Prostate gland (tissue), 2 donors: ENCODE data around the gene MRPL33. TPM values are rescaled to one million over a fixed set of nuclear protein-coding genes. Genes with fewer than 3 reads are reported as not detected.

Experiments used
- DNase-seq: peaks from one replicate; pipeline ENCODE4 v3.0.0-alpha.2; 2019; ENCODE audit warnings: low spot score
- H3K27ac ChIP-seq, 2 donors: fragments of 200-600 bp; sonication (generic); 2 replicates each; pipeline ENCODE4 v1.5.1; 2017 to 2019
- H3K27me3 ChIP-seq: fragments of 200-600 bp; sonication (generic); replicated peaks from 2 replicates; pipeline ENCODE4 v1.5.1; 2019; ENCODE audit not compliant: insufficient read depth
- H3K36me3 ChIP-seq, 2 donors: fragments of 200-600 bp; sonication (generic); 1 replicate in 1 of 2; 2 replicates in 1 of 2; pipeline versions ENCODE4 v1.5.1 to v1.8.1; 2017 to 2019
- H3K4me1 ChIP-seq: fragments of 200-600 bp; sonication (generic); replicated peaks from 2 replicates; pipeline ENCODE4 v1.5.1; 2019
- H3K4me3 ChIP-seq, 2 donors: fragments of 200-600 bp; sonication (generic); 2 replicates each; pipeline ENCODE4 v1.5.1; 2017 to 2019
- H3K9me3 ChIP-seq: fragments of 200-600 bp; sonication (generic); 2 replicates; pipeline ENCODE4 v1.5.1; 2017
- POLR2A ChIP-seq: fragments of 450-650 bp; IDR thresholded peaks from one replicate; pipeline ENCODE4 v1.6.1; 2016; ENCODE audit warnings: antibody characterized with exemption, mild to moderate bottlenecking
- POLR2AphosphoS5 ChIP-seq: sonication (generic); formaldehyde crosslinking; IDR thresholded peaks from one replicate; pipeline ENCODE4 v1.6.1; 2017; ENCODE audit warnings: antibody characterized with exemption
- WGBS: methylation state at CpG from one replicate; pipeline ENCODE4 v1.1.5; 2018; 5-methylcytosine and 5-hydroxymethylcytosine counted together
- intact Hi-C: fragments of 100-400 bp; cut with DNase I; formaldehyde crosslinking; loops from one replicate; pipeline ENCODE4 v1.14.2; 2022
- total RNA-seq, 2 donors: library from RNA; depleted of rRNA; stranded (reverse); fragments of >200 nt; gene quantifications; one replicate each; pipeline ENCODE4 v1.1.0, GENCODE V29; 2016
- TF ChIP-seq, protein P1 (sequence below), 4 experiments: fragments of 200-600 bp in 2 of 4; fragments of 450-650 bp in 2 of 4; sonication (generic) in 2 of 4; IDR thresholded peaks; 1 replicate in 3 of 4; 2 replicates in 1 of 4; pipeline ENCODE4 v1.5.1; 2016 to 2019; ENCODE audit warnings: antibody characterized with exemption in 4 of 4, mild to moderate bottlenecking in 2 of 4, moderate library complexity in 2 of 4

The MRPL33 gene
- total RNA-seq, 2 donors from 2014 or later: 140 to 186 TPM

DNA sequence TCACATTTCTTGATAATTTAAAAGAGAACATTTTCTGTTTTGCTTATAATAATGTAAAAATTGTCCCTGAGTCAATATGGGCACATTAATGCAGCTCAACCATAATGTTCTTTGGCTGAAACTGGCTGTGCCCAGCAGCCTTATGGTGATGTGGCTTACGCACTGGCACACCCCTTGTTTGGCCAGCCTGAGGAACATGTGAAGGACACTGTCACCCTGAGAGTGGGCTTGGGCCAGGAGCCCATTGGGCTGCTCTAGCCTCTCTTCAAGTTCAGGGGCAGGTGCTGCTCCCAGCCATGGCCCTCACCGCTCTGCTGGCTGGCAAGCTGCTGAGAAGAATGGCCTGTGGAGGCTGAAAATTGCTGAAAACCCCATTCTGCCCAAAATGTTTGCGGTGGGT is 37.5 kb downstream of the MRPL33 start:
- no peaks in the 10 kb centered on the region for H3K9me3 ChIP-seq

DNA sequence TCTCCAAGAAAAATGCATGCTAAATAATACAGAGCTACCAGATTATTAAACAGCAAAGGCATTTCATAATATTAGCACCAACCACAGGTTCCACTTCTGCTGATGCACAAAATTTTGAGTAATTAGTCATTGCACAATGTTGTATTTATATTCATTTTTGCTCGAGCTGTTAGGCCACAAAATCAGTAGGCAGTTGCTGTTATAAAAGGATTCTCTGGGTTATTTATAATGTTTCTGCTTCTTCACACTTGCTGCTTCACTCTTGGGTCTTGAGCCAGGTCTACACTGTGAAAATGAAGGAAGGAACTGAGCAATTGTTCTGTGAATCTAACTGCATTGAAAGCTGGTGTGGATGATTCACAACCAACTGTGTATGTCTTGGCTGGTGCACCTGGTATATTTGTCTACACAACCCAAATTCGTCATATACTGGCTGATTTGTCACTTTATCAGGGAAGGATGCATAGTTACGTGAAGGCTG is 38.3 kb downstream of the MRPL33 start:
- H3K36me3 ChIP-seq: no peaks in the 10 kb centered on the region
- WGBS: 40% methylated on average over 3 of the region's 3 CpGs
- no peaks in the 10 kb centered on the region for H3K9me3 ChIP-seq
- DNase-seq: no peak
- no peaks in the 10 kb centered on the region for H3K27me3 ChIP-seq
- intact Hi-C loops: no loop called here
- TF ChIP-seq POLR2AphosphoS5: no peak
- no peak for TF ChIP-seq POLR2A
- TF ChIP-seq, protein P1, sequence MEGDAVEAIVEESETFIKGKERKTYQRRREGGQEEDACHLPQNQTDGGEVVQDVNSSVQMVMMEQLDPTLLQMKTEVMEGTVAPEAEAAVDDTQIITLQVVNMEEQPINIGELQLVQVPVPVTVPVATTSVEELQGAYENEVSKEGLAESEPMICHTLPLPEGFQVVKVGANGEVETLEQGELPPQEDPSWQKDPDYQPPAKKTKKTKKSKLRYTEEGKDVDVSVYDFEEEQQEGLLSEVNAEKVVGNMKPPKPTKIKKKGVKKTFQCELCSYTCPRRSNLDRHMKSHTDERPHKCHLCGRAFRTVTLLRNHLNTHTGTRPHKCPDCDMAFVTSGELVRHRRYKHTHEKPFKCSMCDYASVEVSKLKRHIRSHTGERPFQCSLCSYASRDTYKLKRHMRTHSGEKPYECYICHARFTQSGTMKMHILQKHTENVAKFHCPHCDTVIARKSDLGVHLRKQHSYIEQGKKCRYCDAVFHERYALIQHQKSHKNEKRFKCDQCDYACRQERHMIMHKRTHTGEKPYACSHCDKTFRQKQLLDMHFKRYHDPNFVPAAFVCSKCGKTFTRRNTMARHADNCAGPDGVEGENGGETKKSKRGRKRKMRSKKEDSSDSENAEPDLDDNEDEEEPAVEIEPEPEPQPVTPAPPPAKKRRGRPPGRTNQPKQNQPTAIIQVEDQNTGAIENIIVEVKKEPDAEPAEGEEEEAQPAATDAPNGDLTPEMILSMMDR (IDR thresholded peaks at IDR 0.05): no peak
- no peak overlapping the region for H3K4me3 ChIP-seq
- no peak overlapping the region for H3K27ac ChIP-seq
- no peaks in the 10 kb centered on the region for H3K4me1 ChIP-seq

More for the DNA sequence above, 37.5 kb downstream of the MRPL33 start:
- H3K4me1 ChIP-seq: no peaks in the 10 kb centered on the region
- DNase-seq: no peak
- TF ChIP-seq POLR2A (no peak), POLR2AphosphoS5 (no peak)
- TF ChIP-seq, protein P1 (IDR thresholded peaks at IDR 0.05): no peak
- H3K4me3 ChIP-seq: no peak overlapping the region
- no peaks in the 10 kb centered on the region for H3K36me3 ChIP-seq
- no peak overlapping the region for H3K27ac ChIP-seq
- intact Hi-C loops: no loop called here
- no peaks in the 10 kb centered on the region for H3K27me3 ChIP-seq
- WGBS: 100% methylated on average over 3 of the region's 3 CpGs

DNA sequence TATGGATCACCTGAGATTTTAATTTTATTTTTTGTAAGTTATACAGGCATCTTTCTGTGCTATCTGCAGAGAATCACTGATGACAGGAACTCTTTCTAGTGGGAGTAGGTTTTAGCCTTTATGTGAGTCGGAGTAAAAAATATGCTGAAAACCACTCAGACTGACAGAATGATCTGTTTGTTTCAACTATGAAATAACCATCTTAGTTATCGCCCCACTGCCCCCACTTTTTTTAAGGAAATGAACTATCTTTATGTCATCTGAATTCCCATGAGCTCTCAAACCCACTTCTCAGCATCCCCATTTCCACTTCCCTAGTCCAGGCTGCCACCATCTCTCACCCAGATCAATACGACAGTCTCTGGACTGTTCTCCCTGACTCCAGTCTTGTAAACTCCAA is 38.9 kb downstream of the MRPL33 start:
- Histone ChIP-seq H3K4me3 (no peak overlapping the region), H3K9me3 (no peaks in the 10 kb centered on the region), H3K27ac (no peak overlapping the region), H3K4me1 (no peaks in the 10 kb centered on the region), H3K36me3 (no peaks in the 10 kb centered on the region), H3K27me3 (no peaks in the 10 kb centered on the region)
- intact Hi-C loops: no loop called here
- 87% methylated on average over 3 of the region's 3 CpGs for WGBS
- no peak for DNase-seq
- TF ChIP-seq POLR2A (no peak), POLR2AphosphoS5 (no peak)
- TF ChIP-seq, protein P1 (IDR thresholded peaks at IDR 0.05): no peak

DNA sequence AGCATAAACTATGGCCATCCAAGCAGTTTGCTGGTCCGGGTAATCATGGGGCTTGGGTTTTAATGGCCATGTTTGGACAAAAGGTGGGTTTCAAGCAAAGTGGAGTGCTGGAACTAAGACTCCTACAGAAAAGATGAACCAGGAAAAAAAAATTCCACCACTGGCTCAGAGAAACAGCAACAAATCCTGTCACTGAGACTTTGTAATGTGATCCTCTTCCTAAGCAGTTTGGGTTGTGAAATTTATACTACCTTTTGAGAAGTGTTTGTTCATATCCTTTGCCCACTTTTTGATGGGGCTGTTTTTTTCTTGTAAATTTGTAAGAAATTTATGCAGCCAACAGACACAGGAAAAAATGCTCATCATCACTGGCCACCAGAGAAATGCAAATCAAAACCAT is 40.2 kb downstream of the MRPL33 start:
- Histone ChIP-seq H3K4me3 (no peak overlapping the region), H3K4me1 (no peaks in the 10 kb centered on the region), H3K36me3 (no peaks in the 10 kb centered on the region), H3K9me3 (no peaks in the 10 kb centered on the region), H3K27ac (no peak overlapping the region), H3K27me3 (no peaks in the 10 kb centered on the region)
- DNase-seq: no peak
- intact Hi-C loops: no loop called here
- WGBS: 100% methylated on average over 1 of the region's 1 CpG
- TF ChIP-seq POLR2A (no peak), POLR2AphosphoS5 (no peak)
- TF ChIP-seq, protein P1 (IDR thresholded peaks at IDR 0.05): no peak

DNA sequence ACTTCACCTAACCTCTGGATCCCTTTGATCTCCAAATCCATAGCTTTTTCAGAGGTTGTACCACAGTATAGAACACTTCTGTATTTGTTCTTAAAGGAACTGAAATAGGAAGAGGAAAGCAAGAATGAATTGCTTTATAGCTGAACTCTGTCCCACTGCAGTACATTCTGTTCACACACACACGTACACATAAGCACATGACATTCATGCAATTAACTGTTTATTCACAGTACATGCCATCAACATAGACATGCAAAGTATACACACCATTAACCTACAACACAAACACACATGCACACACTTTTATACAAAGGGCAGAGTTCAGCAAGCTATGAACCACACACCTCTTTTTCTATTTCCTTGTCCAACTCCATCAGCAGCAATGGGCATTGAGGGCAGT is 43.2 kb downstream of the MRPL33 start:
- intact Hi-C loops: no loop called here
- Histone ChIP-seq H3K27me3 (no peaks in the 10 kb centered on the region), H3K9me3 (no peaks in the 10 kb centered on the region), H3K36me3 (no peaks in the 10 kb centered on the region), H3K4me3 (no peak overlapping the region), H3K4me1 (no peaks in the 10 kb centered on the region), H3K27ac (no peak overlapping the region)
- TF ChIP-seq, protein P1 (IDR thresholded peaks at IDR 0.05): no peak
- TF ChIP-seq POLR2A: no peak
- no peak for TF ChIP-seq POLR2AphosphoS5
- WGBS: 61% methylated on average over 1 of the region's 1 CpG
- no peak for DNase-seq
